GM21447 (cell line): ENCODE data around the gene ATP5PB.

Experiments used
- ATAC-seq: cut with Tn5 transposase; IDR thresholded peaks from one replicate; pipeline ENCODE4 v1.9.1; 2021; ENCODE audit not compliant: unreplicated experiment

The ATP5PB gene

GRCh38 chr1:111474521-111474920 lies 25.3 kb downstream of the ATP5PB start:
- no peak for ATAC-seq

GRCh38 chr1:111475701-111476100 lies 26.4 kb downstream of the ATP5PB start:
- no peak for ATAC-seq

- ATAC-seq, result no peak
Observed at GRCh38 chr1:111476214-111476613, 26.9 kb downstream of the ATP5PB start.

DNA sequence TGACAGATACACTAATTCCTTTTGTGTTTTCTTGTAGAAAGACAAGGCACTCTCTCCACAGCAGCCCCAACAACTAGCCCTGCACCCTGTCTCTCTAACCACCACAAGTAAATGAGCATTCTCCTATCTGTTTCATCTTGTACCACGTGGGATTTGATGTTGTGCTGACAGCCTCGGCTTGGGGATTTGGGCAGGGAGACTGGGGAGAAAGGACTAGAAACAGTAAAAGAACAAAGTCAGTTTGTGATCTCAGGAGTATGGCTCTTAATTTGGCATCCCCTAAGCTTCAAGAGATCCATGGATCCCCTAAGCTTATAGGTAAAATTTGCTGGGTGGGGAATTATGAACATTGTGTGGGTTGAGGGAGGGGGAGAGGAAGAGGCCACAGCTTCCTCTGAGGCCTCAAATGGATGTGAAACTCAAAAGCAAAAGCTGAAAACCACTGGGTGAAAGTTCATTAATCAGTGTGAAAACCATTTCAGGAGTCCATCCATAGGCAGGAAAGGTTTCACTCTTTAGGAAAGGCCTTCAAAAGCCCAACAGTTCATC lies 27.6 kb downstream of the ATP5PB start:
- peak; percentile 77 for ATAC-seq

DNA sequence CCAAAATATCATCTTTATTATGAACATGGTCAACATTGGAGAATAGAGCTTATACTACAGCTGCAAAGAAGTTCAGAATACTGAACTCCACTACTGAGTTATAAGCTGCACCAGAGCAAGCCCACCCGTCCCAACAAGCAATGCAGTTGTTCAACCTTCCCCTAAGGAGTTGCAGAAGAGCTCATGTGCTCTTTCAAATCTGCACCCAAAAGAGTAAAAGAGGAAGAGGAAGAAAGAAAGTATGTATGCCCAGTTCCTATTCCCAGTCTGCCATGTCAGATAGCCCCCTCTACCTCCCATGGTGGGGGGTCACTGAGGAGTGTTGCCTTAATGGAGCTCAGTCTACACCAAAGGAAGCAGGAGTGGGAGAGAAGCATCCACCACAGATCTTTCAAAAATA lies 31.4 kb downstream of the ATP5PB start:
- no peak for ATAC-seq

DNA sequence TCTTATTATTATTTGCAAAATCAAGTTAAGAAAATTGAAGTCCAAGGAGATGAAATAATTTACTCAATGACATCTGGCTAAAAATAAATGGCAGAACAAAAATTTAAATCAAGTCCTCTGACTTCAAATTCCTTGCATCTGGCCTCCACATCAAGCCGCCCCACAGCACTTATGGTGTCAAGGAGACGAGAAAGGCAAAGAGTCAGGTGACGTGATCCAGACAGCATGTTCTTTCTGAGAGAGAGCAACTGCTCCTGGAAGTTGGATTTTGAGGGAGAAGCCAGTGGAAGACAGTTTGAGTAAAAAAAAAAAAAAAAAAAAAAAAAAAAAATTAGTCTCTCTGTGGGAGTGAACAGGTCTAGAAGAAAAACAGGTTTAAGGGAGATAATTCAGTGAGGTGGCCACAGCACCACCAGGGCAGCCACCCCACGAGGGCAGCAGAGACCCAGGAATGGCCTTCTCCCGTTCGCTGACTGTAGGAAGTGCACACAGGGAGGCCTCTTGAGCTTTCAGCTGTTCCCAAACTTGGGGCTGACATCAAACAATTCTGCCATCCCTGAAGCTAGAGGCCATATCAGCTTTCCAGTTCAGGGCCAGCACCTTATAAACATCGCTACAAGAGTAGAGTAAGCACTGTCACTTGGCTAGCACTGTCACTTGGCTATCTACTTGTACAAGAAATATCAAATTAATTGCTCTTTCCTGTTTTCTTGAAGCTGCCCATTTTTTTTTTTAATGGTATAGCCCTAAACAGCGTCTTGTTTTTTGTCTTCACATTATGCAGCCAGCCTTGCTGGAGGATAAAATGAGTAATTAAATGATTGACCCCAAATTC lies 32.3 kb downstream of the ATP5PB start:
- no peak for ATAC-seq

- no peak for ATAC-seq
Observed at GRCh38 chr1:111483166-111483565, 33.9 kb downstream of the ATP5PB start.

GRCh38 chr1:111483876-111484275 lies 34.6 kb downstream of the ATP5PB start:
- ATAC-seq, result no peak

- ATAC-seq, result no peak
Observed at GRCh38 chr1:111484391-111485026, 35.2 kb downstream of the ATP5PB start.

GRCh38 chr1:111486431-111486830 lies 37.2 kb downstream of the ATP5PB start:
- no peak for ATAC-seq

DNA sequence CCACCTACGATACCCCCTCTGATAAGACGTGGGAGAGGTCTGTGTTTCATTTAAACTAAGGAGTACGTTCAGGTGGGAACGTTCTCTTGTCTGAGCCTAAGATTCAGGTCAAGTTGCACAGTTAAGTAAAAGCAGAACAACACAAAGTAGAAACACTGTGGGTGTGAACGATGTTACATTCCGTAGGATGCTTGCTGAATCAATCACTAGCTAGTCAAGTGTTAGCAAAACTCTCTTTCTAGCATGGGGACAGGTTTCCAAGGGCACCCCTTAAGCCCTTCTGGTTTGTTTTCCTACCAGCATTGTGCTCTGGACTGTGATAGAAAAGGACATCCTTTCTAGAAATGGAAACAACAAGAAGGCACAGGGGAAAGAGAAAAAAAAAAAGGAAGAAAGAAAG lies 37.9 kb downstream of the ATP5PB start:
- ATAC-seq, result no peak

- ATAC-seq, result no peak
Observed at GRCh38 chr1:111488669-111489068, 39.4 kb downstream of the ATP5PB start.

DNA sequence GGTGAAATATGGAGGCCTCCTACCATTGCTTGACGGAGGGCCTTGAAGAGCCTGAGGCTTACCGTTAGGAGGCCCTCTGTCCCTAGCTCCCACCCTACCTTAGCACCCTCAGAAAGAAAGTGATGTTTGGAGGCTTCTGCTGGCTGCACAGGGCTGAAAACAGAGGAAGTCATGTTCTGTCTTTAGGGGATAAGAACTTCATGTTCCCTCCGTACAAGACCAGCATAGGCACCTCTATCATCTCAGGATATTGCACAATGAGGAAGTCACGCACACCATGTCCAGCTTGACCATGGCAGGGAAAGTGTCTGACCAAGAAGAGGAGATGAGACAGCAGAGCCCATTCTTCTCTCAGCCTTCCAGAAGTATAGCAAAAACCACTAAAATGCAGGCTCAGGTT lies 40.3 kb downstream of the ATP5PB start:
- no peak for ATAC-seq

DNA sequence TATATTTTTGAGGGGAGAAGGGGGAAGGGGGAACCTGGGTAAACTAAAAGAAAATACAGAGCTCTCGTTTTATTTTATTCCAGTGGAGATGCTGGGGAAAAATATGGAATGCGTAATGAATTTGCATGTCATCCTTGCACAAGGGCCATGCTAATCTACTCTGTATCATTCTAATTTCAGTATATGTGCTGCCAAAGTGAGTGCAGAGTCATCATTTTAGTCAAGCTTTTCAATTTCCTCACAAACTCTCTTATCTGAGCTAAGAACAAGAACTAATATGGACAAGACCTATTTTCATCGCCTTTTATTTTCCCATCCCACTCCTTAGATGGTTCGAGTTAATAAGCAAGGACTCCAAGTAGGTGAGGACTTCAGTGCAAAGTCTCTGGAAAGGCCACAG lies 41.0 kb downstream of the ATP5PB start:
- no peak for ATAC-seq

DNA sequence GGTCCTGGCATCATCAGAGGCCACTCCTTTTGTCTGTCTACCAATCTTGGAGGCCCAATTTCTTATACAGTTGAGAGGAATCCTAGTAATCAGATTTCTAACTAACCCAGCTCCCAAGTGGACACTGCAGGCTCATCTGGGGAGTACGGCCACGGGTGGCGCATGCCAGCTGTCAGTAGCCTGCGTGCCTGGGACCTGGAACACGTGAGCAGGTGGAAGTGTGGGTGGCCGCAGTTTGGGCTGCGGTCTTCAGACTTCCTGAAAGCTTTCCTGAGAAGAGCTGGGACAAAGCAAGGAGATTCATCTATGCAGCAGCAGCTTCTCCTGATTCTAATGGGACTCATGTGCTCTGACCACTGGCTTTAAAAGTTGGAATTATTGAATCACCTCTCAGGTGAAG lies 41.8 kb downstream of the ATP5PB start:
- no peak for ATAC-seq

DNA sequence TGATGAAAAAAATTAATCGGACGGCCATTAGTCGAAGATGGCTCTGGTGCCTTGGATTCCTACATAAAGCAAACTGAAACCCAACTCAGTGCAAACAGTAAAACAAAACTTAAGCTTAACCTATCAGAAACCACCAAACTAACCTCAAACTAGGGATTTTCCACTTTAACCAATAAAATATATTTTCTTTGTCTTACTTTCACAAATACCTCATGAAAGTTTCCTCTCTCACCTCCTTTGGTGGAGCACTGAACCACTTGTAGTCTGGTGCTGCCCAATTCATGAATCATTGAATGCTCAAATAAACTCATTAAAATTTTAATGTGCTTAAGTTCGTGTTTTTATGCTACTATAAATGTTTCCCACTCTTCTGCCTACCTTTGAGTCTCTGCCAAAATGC lies 47.1 kb downstream of the ATP5PB start:
- no peak for ATAC-seq

DNA sequence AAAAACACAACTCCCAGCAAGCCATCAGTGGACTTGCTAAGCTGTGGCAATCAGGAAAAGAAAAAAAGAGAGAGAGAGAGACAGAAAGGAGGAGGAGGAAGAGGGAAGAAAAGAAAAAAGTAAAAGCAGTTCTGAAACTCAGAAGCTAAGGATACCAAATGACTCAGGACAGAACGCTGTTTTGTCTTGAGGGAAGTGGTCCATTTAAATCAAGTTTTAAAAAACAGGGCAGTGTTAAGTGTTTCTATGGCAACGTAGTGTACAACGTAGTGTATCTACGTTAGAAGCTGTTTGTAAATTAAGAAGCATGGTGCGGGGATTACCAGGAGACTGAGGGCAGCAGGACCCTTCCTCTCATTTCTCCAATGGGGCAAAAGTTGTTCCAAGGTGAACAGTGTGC lies 48.3 kb downstream of the ATP5PB start:
- ATAC-seq, result no peak

DNA sequence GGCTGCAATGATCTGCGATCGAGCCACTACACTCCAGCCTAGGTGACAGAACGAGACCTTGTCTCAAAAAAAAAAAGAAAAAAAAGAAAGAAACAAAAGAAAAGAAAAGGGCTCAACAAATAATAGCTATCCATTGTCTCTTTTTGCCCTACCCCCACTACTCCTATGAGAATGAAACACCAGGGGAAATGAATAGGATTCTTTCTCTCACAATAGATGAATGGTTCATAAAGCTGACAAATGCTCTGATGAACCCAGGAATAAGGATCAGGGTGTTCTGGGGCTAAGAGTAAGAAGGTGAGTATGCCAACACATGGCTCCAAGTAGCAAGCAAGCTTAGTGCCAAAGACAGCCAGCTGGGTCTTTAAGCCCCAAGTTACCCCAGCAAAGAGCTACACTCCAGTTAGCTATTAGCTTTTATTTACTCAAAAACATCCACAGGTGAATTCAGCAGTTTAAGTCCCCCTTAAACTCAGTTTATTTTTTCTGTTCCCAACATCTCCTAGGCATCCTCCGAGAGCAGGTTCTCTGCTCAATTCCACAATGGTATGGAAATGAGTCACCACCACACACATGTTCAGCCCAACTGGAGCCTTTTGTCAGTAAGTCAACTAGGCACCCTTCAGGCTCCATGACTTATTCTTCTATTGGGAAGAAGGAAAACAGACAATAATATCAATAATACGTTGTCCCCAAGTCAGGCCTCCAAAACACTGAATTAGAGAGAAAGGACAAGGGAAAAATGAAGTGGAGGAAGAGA lies 49.9 kb downstream of the ATP5PB start:
- ATAC-seq, result no peak

DNA sequence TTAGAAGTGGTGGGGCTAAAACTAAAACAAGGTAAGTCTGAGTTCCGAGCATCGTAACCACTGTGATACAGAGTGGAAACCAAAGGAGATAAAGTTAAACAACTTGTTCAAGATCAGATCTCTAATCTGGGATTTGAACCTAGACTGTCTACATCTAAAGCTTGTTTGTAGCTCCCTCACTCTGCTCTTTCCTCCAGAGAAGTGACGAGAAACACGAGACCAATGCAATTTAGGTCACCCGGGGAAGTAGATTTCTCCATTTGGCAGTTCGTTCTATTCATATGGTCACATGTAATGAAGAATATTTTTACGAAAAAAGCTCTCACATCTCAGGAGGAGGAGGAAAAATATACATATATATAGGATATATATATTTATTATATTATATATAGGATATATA lies 52.4 kb downstream of the ATP5PB start:
- ATAC-seq, result no peak

GRCh38 chr1:111503585-111504060 lies 54.4 kb downstream of the ATP5PB start, which contains the start of the genes ADORA3 and TMIGD3:
Gene ADORA3 (minus strand): TSS chr1:111503633. CDS start chr1:111503354, 279 bp downstream.
Gene TMIGD3 (minus strand): TSS chr1:111503633. CDS start chr1:111503354, 279 bp downstream.
- no peak for ATAC-seq

GRCh38 chr1:111504097-111504496 lies 54.8 kb downstream of the ATP5PB start:
- ATAC-seq, result no peak
